HG03196 (cell line): ENCODE measurements around the gene NR2F6.

ENCODE experiments used
- ATAC-seq: cut with Tn5 transposase; IDR thresholded peaks from one replicate; pipeline ENCODE4 v1.9.1; 2021; ENCODE audit not compliant: unreplicated experiment

NR2F6 gene

DNA sequence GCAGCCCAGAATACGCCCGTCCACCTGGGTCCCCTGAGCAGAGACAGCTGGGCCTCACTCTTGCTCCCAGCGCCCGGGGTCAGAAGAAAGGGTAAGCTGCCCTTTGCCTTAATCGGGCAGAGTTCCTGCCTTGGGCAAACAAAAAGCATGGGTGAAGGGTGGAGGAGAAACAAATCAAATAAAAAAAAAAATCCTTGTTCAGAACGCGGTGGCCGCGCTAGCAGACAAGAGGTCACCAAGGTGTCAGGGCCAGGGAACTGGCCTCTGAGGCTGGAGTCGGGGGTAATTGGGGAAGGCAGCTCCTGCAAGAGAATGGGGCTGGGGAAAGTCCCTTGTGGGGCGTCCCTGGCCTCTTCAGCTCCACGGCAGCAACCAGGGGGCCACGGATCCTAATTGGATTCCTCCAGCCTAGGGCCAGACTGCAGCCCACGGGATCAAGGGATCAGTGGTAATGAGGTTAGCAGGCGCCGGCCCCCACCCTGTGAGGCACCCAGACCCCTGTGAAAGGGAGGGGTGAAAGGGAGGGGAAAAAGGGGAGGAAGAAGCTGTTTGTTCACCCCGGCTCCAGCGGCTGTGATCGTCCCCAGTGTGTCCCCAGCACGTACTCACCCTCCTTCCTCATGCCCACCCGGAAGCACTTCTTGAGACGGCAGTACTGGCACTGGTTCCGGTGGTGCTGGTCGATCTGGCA lies 5.5 kb downstream of the NR2F6 start:
- ATAC-seq = no peak

DNA sequence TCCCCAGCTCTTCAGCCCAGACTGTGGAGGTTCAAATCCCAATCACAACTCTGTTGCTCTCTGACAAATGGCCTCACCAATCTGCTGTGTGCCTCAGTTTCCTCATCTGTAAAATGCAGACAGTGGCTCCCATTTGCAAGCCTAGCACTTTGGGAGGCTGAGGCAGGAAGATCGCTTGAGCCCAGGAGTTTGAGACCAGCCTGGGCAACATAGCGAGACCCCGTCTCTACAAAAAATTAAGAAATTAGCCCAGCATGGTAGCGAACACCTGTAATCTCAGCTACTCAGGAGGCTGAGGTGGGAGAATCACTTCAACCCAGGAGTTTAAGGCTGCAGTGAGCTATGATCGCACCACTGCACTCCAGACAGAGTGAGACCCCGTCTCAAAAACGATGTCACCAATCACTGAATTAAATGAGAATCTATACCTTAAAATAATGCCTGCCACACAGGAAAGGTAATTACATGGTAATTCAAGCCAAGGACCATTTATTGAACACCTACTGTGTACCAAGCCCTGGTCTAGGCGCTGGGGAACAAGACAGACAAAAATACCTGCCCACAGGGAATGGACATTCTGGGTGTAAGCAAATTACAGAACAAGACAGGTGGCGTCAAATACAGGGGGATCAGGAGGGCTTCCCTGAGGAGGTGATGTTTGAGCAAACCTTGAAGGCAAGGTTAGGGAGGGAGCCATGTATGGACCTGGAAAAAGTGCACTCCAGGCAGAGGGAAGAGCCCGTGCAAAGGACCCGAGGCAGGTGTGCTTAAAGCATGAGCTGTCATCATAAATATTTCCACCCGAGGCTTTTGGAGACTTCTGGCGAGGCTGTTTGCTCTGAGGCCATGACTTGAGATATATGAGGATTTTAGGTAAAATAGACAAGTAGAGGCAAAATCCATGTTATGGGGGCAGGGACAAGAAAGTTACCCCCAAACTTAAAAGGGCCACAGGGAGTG lies 7.7 kb downstream of the NR2F6 start:
- ATAC-seq = no peak

DNA sequence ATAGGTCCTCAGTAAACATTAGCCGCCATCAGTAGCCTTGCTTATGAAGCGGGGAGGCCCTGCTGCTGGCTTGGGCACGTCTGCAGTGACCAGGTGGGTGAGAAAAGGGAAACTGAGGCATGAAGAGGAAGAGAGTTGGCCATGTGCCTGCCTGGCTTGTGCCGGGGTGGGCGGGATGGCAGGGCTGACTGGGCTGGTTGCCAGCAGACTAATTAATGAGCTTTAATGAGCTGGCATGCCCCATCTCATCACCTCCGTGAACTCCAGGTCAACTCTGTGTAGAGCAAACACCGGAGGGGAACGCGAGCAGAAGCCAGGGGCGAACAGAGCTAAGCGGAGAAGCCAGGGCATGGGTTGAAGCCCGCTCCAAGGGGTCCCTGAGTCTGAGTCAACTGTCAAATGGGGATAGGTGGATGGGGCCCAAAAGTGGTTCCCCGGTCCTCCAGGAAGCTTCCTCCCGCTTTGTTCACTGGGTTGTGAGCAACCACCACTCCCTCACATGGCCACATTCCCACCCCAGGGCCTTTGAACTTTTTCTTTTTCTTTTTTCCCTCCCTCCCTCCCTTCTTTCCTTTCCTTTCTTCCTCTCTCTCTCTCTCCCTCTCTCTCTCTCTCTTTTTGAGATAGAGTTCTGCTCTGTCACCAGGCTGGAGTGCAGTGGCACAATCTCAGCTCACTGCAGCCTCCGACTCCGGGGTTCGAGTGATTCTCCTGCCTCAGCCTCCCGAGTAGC lies 8.7 kb downstream of the NR2F6 start:
- ATAC-seq = no peak

DNA sequence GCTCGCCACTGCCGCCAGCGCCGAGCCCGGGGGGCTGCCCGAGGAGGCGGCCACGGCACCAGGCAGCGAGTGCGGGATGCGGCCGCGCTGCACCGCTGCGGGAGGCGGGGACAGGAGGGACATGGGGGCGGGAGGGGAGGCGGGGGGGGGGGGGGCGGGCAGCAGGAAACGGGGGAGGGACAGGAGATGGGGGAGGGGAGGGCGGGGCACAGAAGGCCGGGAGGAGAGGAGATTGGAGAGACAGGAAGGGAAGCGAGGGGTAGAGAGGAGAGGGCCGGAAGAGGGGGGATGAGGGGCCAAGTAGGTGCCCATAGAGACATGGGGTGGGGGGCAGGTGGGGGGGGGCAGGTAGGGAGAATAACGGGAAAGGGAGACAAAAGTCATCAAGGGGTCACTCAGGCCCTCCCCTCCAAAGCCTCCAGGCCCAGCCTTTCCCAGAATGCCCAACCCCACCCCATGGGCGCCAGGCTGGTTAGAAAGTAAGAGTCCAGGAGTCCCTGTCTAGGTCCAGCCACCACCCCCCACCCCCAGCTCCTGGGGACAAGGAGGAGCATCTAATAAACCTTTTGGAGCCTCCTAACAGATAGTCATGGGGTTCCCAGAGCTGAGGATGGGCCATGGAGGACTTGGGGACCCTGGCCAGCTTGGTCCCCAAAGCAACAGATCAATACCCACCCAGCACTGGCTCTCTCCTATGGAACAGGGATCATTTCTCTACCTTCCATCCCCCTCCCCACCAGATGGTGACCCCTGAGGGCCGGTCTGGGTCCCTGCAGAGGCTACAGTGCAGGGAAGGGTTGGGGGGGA lies 9.5 kb downstream of the NR2F6 start:
- peak; percentile 26 for ATAC-seq

DNA sequence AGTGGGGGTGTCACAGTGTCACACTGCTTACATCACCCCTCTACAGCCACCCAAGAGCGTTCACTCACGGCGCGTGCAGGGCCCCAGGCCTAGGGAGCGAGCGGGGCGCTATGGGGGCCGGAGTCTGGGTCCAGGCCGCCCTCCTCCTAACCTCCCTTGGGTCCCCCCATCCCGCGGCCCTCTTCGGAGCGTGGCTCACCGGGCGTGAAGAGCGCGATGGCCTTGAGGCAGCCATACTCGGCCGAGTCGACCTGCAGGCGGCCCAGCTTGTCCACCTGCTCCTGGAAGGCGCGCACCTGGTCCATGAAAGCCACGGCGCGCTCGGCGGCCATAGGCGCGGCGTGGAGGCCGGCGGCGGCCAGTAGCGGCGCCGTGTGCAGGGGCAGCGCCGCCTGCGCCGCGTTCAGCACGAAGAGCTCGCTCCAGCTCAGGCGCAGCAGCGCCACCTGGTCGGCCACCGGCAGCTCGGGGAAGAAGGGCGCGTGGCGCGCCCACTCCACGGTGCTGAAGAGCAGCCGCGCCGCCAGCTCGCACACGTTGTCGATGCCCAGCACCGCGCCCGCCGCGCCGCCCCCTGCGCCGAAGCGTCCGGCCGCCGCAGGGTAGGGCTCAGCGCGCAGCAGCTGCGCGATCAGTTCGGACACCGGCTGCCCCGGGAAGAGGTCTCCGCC lies 10.3 kb downstream of the NR2F6 start:
- ATAC-seq = peak; percentile 66

DNA sequence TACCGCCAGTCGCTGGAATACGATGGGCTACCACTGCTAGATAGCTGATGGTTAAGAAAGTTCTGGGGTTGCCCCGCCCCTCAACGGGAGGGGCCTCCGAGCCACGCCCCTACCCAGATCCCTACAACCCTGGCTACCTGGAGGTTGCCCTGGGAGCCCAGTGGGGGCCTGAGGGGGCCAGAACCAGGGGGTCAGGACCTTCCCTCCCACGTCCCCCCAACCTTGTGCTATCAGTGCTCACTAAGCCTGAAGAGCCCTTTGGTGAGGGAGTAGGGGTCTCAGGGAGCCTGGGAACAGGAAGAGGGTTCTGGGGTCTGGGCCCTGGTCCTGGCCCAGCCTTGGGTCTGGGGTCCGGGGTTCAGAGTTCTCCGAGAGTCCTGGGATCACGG lies 10.8 kb downstream of the NR2F6 start:
- peak; percentile 35 for ATAC-seq

DNA sequence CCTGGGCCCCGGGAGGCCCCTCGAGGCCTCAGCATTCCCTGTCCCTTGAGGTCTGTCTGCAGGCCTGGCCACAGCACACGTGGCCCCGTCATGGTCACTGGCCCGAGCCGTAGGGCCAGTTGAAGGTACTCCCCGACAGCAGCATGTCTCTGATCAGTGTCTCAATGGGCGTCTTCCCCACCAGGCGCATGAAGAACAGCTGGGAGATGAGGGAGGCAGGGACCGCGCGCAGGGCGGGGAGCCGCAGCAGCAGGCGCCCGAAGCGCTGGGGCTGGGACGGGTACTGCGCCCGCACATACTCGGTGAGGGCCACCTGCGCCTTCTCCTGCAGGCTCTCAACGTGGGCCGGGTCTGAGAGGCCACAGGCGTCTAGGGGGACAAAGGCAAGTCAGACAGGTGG lies 13.5 kb downstream of the NR2F6 start:
- ATAC-seq = no peak

DNA sequence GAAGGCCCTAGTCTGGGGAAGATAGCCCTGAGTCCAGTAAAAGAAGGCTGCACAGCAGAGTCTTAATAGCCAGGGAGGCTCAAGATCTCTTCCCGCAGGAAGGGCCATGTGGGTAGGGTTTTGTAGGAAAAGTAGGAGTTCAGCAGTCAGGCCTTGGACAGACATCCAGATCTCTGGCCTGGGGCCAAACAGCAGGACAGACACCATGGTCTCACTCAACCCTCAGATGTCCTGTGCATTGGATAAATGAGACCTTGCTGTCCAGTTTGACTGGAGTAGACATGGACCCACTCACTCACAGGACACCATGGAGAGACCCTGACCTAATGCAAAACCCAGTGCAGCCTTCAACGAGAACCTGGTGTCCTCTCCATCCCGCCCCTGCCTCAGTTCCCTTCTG lies 15.8 kb downstream of the NR2F6 start:
- no peak for ATAC-seq

DNA sequence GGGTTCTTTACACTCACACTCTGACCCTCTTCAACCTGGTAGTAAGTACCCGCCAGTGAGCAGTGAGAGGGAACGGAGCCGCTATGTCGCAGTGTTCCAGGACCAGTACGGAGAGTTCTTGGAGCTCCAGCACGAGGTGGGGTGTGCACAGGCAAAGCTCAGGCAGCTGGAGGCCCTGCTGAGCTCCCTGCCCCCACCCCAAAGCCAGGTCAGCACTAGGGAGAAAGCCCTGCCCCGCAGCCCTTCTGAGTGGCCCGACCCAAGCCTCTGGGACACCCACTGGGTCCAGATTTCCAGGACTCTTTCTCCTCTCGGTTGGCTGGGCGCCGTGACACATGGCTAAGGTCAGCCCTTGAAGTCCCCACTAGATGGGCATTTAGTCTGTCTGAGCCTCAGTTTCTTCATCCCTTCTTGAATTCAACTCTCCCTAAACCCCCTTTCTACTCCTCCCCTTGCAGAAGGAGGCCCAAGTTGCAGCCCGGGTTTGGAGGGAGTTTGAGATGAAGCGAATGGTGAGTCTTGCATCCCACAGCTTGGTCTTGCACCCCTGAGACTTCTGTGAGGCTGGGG lies 17.8 kb downstream of the NR2F6 start:
- ATAC-seq = no peak

DNA sequence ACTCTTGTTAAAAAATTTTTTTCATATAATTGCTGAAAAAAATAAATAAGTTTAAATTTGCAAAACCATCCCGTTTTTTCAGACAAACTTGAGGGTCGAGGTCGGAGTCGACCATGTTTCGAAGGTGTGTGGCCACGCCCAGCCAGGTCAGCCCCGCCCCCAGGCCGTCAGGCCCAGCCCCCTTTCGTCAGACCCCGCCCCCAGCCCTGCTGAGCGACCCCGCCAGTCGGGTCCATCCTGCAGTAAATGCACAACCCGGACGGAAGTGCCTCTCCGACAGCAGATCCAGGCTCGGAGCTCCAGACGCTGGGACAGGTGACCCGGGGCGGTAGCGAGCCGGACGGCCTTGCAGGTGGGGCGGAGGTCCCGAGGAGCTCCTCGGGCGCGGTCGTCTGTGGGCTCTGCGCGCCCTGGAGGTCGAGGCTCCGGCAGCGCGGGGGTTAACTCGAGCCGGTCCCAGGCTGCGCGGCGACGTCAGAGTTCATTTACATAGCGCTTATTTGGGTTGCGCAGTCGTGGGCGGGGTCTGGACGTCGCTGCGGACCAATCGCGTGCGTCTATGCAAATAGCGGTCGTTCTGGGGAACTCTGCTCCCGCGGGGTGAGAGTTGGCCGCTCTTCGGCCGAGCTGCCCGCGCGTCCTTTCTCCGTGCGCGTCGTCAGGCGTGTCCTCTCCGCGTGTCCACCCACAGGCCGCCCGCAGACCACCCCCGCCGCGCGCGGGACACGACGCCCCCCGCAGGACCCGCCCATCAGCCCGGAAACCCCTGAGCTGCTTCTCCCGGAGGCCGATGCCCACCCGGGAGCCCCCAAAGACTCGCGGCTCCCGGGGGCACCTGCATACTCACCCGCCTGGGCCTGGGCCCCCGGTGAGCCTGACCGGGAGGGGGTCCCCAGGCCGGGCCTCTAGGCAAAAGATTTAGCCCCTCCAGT lies 19.5 kb downstream of the NR2F6 start, which contains the start of gene OCEL1:
Gene OCEL1 (plus strand): TSS at position 225 of the 932 bp plus-strand sequence. CDS start 22 bp downstream, at position 247.
- ATAC-seq = peak; percentile 86

DNA sequence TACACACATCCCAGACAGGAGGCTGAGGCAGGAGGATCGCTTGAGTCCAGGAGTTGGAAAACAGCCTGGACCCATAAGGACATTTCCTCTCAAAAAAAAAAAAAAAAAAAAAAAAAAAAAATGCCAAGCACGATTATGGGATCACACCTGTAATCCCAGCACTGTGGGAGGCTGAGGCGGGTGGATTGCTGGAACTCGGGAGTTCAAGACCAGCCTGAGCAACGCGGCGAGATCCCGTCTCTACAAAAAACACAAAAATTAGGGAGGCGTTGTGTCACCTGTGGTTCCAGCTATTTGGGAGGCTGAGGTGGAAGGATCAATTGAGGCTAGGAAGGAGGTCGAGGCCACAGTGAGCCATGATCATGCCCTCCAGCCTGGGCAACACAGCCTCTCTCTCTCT lies 20.7 kb downstream of the NR2F6 start:
- ATAC-seq = no peak

DNA sequence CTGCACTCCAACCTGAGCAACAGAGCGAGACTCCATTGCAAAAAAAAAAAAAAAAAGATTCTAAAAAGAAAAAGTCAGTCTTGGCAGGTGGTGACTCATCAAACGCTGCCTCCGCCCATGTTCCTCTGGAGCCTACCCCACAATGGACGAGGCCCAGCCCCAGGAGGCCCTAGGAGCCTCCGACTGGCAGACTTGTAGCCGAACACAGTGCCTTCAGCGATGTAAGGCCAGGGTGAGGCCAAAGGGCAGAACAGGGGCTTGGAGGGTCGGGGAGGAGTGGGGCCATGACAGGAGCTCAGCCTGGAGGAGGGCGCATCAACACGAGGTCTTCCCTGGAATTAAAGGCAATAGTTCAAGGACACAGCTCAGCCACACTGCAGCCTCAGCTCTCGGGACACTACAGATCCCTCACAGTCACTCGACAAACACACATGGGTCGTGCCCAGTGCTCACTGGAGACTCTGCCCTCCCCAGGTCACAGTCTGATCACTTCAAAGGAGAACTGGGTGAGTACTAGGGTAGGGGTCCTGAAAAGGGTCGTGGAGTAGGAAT lies 25.4 kb downstream of the NR2F6 start:
- ATAC-seq = no peak

DNA sequence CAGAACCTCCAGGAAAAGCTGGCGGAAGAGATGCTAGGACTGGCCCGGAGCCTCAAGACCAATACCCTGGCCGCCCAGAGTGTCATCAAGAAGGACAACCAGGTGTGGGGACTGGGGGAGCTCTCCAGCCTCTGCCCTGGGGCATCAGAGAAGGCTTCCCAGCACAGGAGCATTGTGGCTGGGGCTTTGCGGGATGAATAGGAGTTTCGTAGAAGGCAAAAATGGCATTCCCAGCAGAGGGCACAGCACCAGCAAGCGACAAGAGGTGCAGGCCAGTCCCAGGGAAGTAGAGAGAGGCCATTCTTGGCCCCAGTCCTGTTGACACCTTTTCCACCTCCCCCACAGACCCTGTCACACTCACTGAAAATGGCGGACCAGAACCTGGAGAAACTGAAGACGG lies 26.4 kb downstream of the NR2F6 start:
- no peak for ATAC-seq

DNA sequence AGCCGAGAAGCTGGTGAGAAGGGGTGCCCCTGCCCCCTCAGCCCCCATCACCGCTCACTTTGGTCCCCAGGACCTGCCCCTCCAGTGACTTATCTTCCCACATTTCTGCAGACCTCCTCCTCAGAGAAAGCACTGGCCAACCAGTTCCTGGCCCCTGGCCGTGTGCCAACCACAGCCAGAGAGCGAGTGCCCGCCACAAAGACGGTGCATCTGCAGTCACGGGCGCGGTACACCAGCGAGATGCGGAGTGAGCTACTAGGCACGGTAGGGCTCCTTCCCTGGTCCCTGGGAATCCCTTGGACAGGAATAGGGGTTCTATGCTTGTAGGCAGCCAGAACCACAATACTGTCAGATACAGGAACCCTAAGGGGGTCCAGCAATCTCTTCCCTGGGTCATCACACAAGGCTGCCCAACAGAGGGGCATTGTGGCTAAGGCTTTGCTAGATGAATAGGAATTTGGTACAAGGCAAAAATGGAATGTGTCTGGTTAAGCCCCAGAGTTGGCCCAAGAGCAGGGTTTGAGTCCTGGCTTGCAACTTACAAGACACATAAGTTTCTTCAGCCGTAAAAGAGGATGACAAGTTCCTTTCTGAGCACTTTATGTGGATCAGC lies 29.6 kb downstream of the NR2F6 start:
- no peak for ATAC-seq

DNA sequence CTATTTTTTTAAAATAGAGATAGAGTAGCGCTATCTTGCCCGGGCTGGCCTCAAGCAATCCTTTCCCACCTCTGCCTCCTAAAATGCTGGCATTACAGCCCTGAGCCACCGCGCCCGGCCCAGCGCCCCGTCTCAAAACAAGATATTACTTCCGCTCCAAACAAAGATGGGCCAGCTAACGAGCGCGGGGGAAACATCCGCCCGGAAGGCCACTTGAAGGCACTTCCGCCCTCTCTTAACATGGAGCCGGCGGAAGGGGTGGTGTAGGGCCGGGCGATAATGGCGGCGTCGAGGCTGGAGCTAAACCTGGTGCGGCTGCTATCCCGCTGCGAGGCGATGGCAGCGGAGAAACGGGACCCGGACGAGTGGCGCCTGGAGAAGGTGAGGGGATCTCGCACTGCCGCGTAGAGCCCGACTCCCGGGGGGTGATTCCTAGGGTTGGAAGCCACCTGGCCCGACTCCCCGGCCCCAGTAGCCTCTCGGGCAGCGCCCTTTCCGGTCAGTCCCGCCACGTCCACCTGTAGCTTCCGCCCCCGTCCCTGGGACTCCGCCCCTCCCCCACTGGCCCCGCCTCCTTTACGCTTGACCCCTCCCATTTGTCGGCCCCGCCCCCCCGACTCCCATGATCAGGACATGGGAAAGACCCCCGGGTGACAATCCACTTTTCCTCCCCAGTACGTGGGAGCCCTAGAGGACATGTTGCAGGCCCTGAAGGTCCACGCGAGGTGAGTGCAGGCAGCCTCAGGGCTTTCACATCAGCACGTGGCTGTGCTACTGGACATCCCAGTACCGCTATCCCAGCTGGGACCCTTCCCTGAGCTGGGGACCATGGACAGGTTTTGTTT lies 30.4 kb downstream of the NR2F6 start, which contains the start of gene USE1:
Gene USE1 (plus strand): TSS at position 231 of the 845 bp plus-strand sequence. CDS start 49 bp downstream, at position 280.
- ATAC-seq = peak; percentile 64

DNA sequence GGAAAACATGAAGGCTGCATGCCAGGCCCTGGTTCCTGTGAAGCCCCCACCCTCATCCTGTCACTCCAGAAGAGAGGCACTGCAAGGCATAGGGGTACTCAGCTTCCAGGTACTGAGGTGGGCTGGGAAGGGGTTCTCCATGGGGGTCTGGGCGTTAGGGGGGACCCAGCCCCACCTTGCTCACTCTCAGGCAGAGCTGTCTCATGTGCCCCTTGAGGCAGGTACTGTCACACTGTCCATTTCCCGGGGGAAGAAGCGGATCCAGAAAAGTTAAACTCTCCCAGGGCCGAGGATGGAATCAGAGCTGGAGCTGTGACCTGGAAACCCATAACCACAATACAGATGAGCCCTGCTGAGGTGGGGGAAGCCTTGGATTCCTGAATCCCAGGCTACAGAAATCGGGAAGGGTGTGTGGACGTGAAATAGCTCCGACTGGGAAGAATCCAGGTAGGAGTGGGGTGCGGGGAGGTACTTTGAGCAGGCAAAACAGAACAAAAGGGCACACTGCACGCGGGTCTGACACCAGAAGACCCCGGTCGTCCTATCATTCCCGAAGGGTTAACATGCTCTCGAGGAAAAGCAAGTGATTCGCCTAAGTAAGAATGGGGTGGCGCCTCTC lies 31.1 kb downstream of the NR2F6 start:
- no peak for ATAC-seq
